Activated CD8-positive, alpha-beta memory T cell treated with anti-CD3 and anti-CD28 coated beads for 1 hour (primary cell): ENCODE results near the gene TPTE2.
"Not testable (repeated sequence)": the region's sequence is repeated elsewhere in the genome, so short reads cannot be mapped to it uniquely, and the experiment has no call there.

ENCODE experiments used
- DNase-seq, 2 donors: peaks; one replicate each; pipeline ENCODE4 v3.0.0-alpha.2; 2020; ENCODE audit warnings: low read depth in 1 of 2; ENCODE audit errors: extremely low read depth in 1 of 2

TPTE2 gene

DNA sequence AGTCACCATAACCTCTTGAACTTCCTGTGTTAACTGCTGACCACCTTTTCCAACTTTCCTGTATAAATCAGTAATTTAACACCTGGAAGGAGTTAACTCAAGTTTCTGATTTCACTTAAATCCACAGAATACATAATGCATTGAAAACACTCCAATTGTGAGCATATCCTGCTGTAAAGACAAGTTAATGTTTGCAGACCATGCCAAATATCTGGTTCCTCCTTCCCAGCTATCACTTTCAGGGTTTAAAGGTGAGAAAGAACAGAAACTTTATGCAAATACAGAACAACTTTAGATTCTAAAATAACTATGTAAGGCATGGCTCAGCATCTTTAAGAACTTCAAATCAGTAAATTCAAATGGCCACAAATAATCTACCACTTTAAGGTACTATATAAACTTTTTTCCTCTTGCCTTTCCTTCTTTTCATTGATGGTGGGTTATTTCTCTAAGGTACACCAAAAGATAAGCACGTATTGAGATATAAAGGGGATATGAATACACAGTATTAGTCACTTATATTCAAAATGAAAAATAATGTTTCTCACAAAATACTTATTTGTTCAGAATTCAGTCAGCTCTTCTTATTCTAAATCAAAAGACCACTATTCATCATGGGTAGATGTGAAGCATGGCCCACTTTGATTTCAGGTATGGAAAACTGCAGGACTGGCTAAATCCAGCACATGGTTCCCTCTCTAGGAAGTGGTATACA lies 6.6 kb upstream of the TPTE2 start:
- no peak for DNase-seq

DNA sequence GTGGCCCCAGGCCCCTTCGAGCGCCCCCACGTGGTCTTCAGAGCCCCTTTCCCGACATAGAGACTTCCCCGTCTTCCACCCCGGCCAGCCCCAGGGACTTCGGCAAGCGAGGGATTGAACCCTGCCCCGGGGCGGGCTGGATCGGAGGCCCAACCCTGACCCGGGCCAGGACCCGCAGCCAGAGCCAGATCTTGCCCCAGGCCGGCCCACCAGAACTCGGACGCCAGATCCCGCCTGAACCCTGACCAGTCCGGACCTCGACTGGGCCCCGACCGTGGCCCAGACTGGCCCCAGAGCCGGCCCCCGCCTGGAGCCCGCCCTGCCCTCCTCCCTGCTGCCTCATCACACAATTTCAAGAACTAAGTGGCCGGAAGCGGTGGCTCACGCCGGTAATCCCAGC lies 253 bp upstream of the TPTE2 start:
- no peak for DNase-seq

DNA sequence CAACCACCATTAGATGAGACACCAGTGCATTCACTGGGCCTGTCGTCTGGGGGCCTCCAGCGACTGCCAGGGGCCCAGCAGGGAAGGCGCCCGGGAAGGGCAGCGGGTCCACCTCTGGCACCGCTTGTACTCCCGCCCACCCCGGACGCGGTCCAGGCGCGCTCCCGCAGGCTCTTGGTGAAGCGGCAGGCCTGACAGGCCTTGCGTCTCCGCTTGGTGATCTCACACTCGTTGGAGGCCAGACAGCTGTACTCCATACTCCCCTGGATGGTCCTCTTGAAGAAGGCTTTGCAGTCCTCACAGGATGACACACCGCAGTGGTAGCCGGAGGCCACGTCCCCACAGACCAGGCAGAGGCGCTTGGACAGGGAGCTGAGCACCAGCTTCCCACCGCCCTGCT lies 660 bp downstream of the TPTE2 start:
- DNase-seq, result not testable (repeated sequence)

GRCh38 chr13:19559739-19560138 lies 1.6 kb downstream of the TPTE2 start:
- not testable (repeated sequence) for DNase-seq

GRCh38 chr13:19557287-19557686 lies 4.0 kb downstream of the TPTE2 start:
- not testable (repeated sequence) for DNase-seq

GRCh38 chr13:19549245-19549644 lies 12.1 kb downstream of the TPTE2 start:
- DNase-seq, result not testable (repeated sequence)

DNA sequence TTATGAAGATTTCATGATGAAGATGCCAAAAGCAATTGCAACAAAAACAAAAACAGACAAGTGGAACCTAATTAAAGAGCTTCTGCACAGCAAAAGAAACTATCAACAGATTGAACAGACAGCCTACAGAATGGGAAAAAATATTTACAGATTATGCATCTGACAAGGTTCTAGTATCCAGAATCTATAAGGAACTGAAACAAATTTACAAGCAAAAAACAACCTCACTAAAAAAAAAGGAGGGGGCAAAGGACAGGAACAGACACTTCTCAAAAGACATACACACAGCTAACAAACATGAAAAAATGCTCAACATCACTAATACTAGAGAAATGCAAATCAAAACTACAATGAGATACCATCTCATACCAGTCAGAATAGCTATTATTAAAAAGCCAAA lies 35.7 kb downstream of the TPTE2 start:
- not testable (repeated sequence) for DNase-seq

DNA sequence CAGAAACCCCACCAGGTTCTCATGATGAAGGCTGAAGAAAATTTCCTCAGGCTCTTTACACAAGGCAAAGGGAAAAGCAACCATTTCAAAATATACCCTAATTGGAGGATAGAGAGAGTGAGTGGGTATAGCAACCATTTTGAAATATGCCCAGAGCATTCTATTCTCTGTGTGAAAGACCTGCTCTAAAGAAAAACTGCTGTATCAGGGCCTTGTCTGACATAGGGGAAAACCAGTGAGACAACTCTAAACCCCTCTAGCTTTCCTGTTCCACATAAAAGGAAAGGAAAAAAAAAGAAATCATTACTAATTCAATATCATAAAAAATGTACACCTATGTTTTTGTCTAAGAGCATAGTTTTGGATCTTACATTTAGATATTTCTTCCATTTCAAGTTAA lies 42.3 kb downstream of the TPTE2 start:
- no peak for DNase-seq

DNA sequence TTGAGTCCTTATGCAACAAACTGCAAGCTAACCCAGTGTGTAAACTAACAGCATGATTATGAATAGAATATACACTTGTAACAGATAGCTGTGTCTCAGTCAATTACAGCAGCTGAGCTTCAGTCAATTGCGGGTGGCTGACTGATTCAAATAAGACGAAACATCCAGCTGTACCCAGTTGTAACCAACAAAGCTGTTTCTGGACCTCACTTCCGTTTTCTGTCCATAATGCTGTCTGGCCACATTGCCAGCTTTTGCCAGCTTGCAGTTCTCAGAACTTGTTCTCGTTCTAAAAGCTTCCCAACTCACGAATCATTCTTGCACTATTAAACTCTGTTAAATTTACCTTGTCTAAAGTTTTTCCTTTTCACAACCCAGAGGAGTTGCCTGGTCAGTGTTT lies 53.7 kb downstream of the TPTE2 start:
- DNase-seq, result not testable (repeated sequence)

- not testable (repeated sequence) for DNase-seq
These were observed 101.2 kb downstream of the TPTE2 start for GRCh38 chr13:19460126-19460525.

DNA sequence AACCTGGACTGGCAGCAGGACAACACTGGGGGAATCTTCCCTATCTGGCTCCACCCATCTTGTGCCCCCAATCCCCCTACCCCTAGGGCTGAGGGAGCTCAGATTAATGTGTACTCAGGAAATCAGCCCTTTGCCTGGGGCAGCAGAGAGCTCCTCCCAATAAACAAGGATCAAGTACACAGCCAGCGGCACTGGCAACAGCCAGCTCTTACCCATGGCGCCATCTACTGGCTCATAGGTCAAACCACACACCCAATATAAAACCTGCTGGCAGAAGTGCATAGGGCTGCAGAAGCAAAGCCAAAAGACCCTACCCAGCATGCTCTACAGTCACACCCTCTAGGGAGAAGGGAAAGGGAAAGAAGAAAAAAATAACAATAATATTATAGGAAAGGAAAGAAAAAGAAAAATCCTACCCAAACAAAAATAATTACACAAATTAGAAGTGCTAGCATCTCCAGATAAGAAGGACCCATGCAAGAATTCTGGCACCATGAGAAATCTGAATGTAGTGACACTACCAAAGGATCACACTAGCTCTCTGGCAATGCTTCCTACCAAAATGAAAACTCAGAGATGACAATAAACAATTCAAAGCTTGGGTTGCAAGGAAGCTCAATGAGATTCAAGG lies 122.2 kb downstream of the TPTE2 start:
- not testable (repeated sequence) for DNase-seq

- not testable (repeated sequence) for DNase-seq
These were observed 123.6 kb downstream of the TPTE2 start for GRCh38 chr13:19437780-19438179.

DNA sequence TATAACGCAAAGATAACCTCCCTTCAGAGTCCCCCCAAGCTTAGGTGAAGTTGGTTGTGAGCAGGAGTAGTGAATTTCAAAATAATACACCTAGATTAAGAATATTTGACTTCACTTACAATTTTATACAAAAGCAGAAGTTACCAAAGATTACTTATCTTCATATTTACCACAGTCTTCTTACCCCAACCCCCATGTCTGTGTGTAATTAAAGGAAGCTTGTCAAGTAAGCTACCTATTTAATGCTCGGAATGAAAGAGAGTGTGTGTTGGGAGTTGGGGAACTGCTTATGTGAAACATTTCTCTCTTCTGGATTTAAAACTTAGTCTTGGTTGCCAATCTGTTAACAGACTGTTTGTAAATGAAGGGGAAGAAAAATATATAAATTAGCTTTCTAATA lies 139.1 kb downstream of the TPTE2 start:
- not testable (repeated sequence) for DNase-seq

DNA sequence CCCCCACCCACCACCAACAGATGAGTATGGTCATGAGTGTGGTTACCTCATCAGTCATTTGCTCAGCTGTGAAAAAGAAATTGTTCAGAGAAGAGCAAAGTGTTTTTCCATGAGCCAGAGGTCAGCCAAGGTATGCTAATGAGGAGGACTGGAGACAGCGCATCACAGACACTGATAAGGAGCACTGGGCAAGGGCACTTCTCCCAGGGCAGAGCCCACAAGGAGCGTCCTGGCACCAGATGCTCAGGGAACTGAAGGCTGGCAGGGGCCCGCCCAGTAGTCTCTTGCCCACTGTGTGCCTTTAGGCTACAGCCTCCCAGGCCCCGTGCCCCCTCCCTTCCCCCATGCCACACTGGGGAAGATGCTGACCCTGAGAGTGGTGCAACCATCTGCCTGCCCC lies 148.8 kb downstream of the TPTE2 start:
- not testable (repeated sequence) for DNase-seq

DNA sequence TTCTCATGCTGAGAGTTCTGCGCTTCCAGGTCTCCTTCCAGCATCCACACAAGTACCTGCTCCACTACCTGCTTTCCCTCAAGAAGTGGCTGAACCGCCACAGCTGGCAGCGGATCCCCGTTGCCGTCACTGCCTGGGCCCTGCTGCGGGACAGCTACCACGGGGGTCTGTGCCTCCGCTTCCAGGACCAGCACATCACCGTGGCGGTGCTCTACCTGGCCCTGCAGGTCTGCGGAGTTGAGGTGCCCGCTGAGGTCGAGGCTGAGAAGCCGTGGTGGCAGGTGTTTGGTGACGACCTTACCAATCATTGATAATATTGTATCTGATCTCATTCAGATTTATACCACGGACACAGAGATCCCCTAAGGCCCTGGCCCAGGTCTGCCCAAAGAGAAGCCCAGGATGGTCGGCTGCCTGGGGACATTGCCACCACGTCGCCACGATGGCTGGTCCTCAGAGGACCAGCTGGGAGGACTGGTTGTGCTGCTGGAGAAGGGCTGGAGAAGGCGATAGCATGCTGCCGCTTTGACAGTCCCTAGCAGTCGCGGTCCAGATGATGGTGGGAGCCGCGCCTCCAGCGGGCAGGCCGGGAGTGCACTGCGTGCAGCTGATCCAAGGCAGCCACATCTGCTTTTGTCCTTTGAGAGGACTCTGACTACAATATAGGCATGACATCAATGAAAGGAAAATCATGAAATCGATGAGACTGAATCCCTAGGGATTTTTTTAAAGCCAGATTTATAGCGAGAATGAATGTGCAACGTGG lies 178.4 kb downstream of the TPTE2 start:
- not testable (repeated sequence) for DNase-seq

DNA sequence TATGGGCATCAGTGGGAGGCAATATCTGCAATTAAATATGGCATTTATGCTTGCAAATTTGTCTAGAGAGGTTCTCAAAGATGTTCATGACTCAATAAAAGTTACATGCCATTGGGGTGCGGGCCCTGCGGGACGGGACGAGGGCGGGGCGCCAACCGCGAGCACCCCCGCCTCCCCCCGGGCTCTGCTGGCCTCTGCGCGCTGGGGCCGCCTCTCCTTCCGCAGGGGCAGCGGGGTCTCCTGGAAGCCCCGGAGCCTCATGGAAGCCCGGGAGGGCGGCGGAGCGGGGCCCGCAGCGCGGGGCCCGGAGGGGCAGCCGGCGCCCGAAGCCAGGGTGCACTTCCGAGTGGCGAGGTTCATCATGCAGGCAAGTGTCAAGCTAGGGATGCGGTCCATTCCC lies 179.2 kb downstream of the TPTE2 start:
- DNase-seq, result no peak
